Gastroesophageal sphincter (tissue), 3 donors: Measurements from ENCODE around the gene PCDH9.

Experiments
- EP300 ChIP-seq: sonication (generic); formaldehyde crosslinking; IDR thresholded peaks from one replicate; pipeline ENCODE4 v1.6.1; 2017; ENCODE audit warnings: antibody characterized with exemption, mild to moderate bottlenecking
- POLR2A ChIP-seq, 2 donors: fragments of 450-650 bp; IDR thresholded peaks; one replicate each; pipeline ENCODE4 v1.6.1; 2017; ENCODE audit warnings: antibody characterized with exemption in 2 of 2, mild to moderate bottlenecking in 2 of 2, moderate library complexity in 1 of 2
- TF ChIP-seq, protein P1 (sequence below), 4 experiments: fragments of 200-600 bp in 2 of 4; fragments of 450-650 bp in 2 of 4; sonication (generic) in 1 of 4; IDR thresholded peaks; one replicate each; pipeline ENCODE4 v1.5.1; 2017 to 2019; ENCODE audit warnings: antibody characterized with exemption in 4 of 4, mild to moderate bottlenecking in 2 of 4, moderate library complexity in 2 of 4

DNA sequence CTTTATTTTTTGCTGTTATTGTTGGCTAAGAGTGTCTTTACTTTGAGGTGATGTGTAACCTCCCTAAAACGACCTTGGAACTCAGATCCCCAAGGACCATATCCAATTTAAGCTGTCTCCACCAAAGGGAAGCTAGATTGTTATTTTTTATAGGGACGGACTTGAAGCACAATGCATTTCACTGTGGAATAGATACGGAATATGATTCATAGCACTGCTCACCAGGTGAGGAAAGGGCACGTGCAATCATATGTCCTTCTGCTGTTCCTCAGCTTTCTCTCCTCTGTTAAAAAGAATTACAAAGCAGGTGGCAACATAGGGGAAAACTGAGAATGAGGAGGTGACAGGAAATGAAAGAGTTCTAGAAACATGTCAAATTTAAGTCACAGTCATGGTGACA lies 679.0 kb downstream of the PCDH9 start:
- TF ChIP-seq, protein P1, sequence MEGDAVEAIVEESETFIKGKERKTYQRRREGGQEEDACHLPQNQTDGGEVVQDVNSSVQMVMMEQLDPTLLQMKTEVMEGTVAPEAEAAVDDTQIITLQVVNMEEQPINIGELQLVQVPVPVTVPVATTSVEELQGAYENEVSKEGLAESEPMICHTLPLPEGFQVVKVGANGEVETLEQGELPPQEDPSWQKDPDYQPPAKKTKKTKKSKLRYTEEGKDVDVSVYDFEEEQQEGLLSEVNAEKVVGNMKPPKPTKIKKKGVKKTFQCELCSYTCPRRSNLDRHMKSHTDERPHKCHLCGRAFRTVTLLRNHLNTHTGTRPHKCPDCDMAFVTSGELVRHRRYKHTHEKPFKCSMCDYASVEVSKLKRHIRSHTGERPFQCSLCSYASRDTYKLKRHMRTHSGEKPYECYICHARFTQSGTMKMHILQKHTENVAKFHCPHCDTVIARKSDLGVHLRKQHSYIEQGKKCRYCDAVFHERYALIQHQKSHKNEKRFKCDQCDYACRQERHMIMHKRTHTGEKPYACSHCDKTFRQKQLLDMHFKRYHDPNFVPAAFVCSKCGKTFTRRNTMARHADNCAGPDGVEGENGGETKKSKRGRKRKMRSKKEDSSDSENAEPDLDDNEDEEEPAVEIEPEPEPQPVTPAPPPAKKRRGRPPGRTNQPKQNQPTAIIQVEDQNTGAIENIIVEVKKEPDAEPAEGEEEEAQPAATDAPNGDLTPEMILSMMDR (IDR thresholded peaks at IDR 0.05), result no peak
- TF ChIP-seq POLR2A (IDR thresholded peaks at IDR 0.05) (no peak), EP300 (no peak)
